Fibroblast of lung (primary cell): ENCODE measurements around the gene SCRG1.

Experiments used
- EZH2 ChIP-seq: IDR thresholded peaks from 2 replicates; pipeline ENCODE4 v1.5.1; 2012; ENCODE audit warnings: low read length, control low read depth, mild to moderate bottlenecking; ENCODE audit errors: missing control alignments
- TF ChIP-seq, protein P1 (sequence below), 2 donors: IDR thresholded peaks in 1 of 2; conservative IDR thresholded peaks in 1 of 2; 1 replicate in 1 of 2; 2 replicates in 1 of 2; pipeline ENCODE4 v1.5.1; 2011 to 2012; ENCODE audit warnings: low read length in 2 of 2, control low read depth in 1 of 2, inconsistent platforms in 1 of 2, low read depth in 1 of 2, mild to moderate bottlenecking in 1 of 2

- TF ChIP-seq, protein P1, sequence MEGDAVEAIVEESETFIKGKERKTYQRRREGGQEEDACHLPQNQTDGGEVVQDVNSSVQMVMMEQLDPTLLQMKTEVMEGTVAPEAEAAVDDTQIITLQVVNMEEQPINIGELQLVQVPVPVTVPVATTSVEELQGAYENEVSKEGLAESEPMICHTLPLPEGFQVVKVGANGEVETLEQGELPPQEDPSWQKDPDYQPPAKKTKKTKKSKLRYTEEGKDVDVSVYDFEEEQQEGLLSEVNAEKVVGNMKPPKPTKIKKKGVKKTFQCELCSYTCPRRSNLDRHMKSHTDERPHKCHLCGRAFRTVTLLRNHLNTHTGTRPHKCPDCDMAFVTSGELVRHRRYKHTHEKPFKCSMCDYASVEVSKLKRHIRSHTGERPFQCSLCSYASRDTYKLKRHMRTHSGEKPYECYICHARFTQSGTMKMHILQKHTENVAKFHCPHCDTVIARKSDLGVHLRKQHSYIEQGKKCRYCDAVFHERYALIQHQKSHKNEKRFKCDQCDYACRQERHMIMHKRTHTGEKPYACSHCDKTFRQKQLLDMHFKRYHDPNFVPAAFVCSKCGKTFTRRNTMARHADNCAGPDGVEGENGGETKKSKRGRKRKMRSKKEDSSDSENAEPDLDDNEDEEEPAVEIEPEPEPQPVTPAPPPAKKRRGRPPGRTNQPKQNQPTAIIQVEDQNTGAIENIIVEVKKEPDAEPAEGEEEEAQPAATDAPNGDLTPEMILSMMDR (conservative IDR thresholded peaks at IDR 0.05 in 1 of 2, IDR thresholded peaks at IDR 0.05 in 1 of 2; ENCODE audit: low read depth in 1 of 2, low read length in 2 of 2), result no peak
- no peak for TF ChIP-seq EZH2
Observed at GRCh38 chr4:173448103-173448502, 49.2 kb upstream of the SCRG1 start.
